Mesendoderm (in vitro differentiated cells): ENCODE results near the gene ACVR1.

ENCODE experiments used
- DNase-seq: peaks from one replicate; pipeline ENCODE4 v3.0.0; 2013
- H2AK5ac ChIP-seq: 2 replicates; pipeline ENCODE4 v1.6.1; 2013; ENCODE audit warnings: low read length, inconsistent platforms
- H2BK120ac ChIP-seq: 2 replicates; pipeline ENCODE4 v1.6.1; 2013; ENCODE audit warnings: low read depth, mild to moderate bottlenecking, low read length, moderate library complexity, mixed read lengths
- H2BK15ac ChIP-seq: replicated peaks from 2 replicates; pipeline ENCODE4 v1.6.1; 2013; ENCODE audit warnings: low read depth, mild to moderate bottlenecking, moderate library complexity
- H2BK5ac ChIP-seq: 2 replicates; pipeline ENCODE4 v1.6.1; 2013; ENCODE audit warnings: low read length, inconsistent platforms
- H3K18ac ChIP-seq: 2 replicates; pipeline ENCODE4 v1.6.1; 2013; ENCODE audit warnings: mild to moderate bottlenecking, low read length, mixed read lengths
- H3K23ac ChIP-seq: one replicate; pipeline ENCODE4 v1.6.1; 2013; ENCODE audit warnings: low read length
- H3K27ac ChIP-seq: 2 replicates; pipeline ENCODE4 v1.5.1; 2013; ENCODE audit warnings: low read depth, mild to moderate bottlenecking, inconsistent platforms, low read length, moderate library complexity
- H3K27me3 ChIP-seq: 2 replicates; pipeline ENCODE4 v1.6.1; 2013; ENCODE audit warnings: low read length, control low read depth, mild to moderate bottlenecking, inconsistent platforms; ENCODE audit not compliant: insufficient read depth, poor library complexity
- H3K36me3 ChIP-seq: 2 replicates; pipeline ENCODE4 v1.6.1; 2013; ENCODE audit warnings: low read length, inconsistent platforms; ENCODE audit not compliant: control insufficient read depth, insufficient read depth
- H3K4ac ChIP-seq: one replicate; pipeline ENCODE4 v1.6.1; 2013; ENCODE audit warnings: low read depth, mild to moderate bottlenecking, low read length, moderate library complexity
- H3K4me1 ChIP-seq: 2 replicates; pipeline ENCODE4 v1.6.1; 2013; ENCODE audit warnings: low read depth, low read length, inconsistent platforms; ENCODE audit not compliant: control insufficient read depth
- H3K4me2 ChIP-seq: 2 replicates; pipeline ENCODE4 v1.6.1; 2013; ENCODE audit warnings: low read length
- H3K4me3 ChIP-seq: 2 replicates; pipeline ENCODE4 v1.5.1; 2013; ENCODE audit warnings: mild to moderate bottlenecking, low read length
- H3K56ac ChIP-seq: one replicate; pipeline ENCODE4 v1.6.1; 2013; ENCODE audit warnings: low read length
- H3K79me1 ChIP-seq: 2 replicates; pipeline ENCODE4 v1.6.1; 2013; ENCODE audit warnings: low read length, inconsistent platforms
- H3K79me2 ChIP-seq: 2 replicates; pipeline ENCODE4 v1.6.1; 2013; ENCODE audit warnings: mild to moderate bottlenecking, low read length; ENCODE audit not compliant: control insufficient read depth, insufficient read depth
- H3K9ac ChIP-seq: 2 replicates; pipeline ENCODE4 v1.6.1; 2013; ENCODE audit warnings: low read length, inconsistent platforms
- H4K5ac ChIP-seq: one replicate; pipeline ENCODE4 v1.6.1; 2013; ENCODE audit warnings: low read length
- H4K8ac ChIP-seq: one replicate; pipeline ENCODE4 v1.6.1; 2013; ENCODE audit warnings: low read depth, mild to moderate bottlenecking, control low read depth, low read length, moderate library complexity
- WGBS: extraction: QIAGEN DNeasy Blood & Tissue Kit; methylation state at CpG from one replicate; pipeline ENCODE4 v1.1.7; 2013; ENCODE audit warnings: low lambda C conversion rate, missing lambda C conversion rate; ENCODE audit not compliant: insufficient coverage; ENCODE audit errors: extremely low coverage; 5-methylcytosine and 5-hydroxymethylcytosine counted together

Gene ACVR1

GRCh38 chr2:157806426-157807077 lies 69.6 kb downstream of the ACVR1 start:
- no CpG with 5 or more reads among the region's 7 CpGs for WGBS

GRCh38 chr2:157805519-157805918 lies 70.6 kb downstream of the ACVR1 start:
- H2AK5ac ChIP-seq: no peak overlapping the region
- no peak overlapping the region for H3K9ac ChIP-seq
- no peak overlapping the region for H3K18ac ChIP-seq
- H3K27ac ChIP-seq: no peak overlapping the region
- DNase-seq: no peak
- no peak overlapping the region for H2BK120ac ChIP-seq
- H3K4ac ChIP-seq: no peak overlapping the region
- peaks cover 11% of the 10 kb centered on the region for H3K4me1 ChIP-seq
- H3K4me3 ChIP-seq: no peak overlapping the region
- no peaks in the 10 kb centered on the region for H3K36me3 ChIP-seq
- H3K27me3 ChIP-seq: no peaks in the 10 kb centered on the region
- no peak overlapping the region for H3K56ac ChIP-seq
- H3K79me2 ChIP-seq: peaks cover 1% of the 10 kb centered on the region
- H3K4me2 ChIP-seq: no peak overlapping the region
- H2BK5ac ChIP-seq: no peak overlapping the region
- H4K8ac ChIP-seq: no peak overlapping the region
- H3K23ac ChIP-seq: no peak overlapping the region
- peaks cover 6% of the 10 kb centered on the region for H3K79me1 ChIP-seq
- H4K5ac ChIP-seq: no peak overlapping the region
- no peak overlapping the region for H2BK15ac ChIP-seq
- WGBS: no CpG with 5 or more reads among the region's 3 CpGs

More at GRCh38 chr2:157806426-157807077, 69.6 kb downstream of the ACVR1 start:
- H2BK15ac ChIP-seq: no peak overlapping the region
- peaks cover 1% of the 10 kb centered on the region for H3K79me2 ChIP-seq
- H3K56ac ChIP-seq: no peak overlapping the region
- no peak overlapping the region for H3K23ac ChIP-seq
- H2AK5ac ChIP-seq: no peak overlapping the region
- H3K27ac ChIP-seq: no peak overlapping the region
- no peaks in the 10 kb centered on the region for H3K36me3 ChIP-seq
- peaks cover 8% of the 10 kb centered on the region for H3K79me1 ChIP-seq
- no peak overlapping the region for H3K4ac ChIP-seq
- no peak for DNase-seq
- H4K5ac ChIP-seq: no peak overlapping the region
- H3K4me3 ChIP-seq: no peak overlapping the region
- peaks cover 11% of the 10 kb centered on the region for H3K4me1 ChIP-seq
- no peak overlapping the region for H2BK120ac ChIP-seq
- no peaks in the 10 kb centered on the region for H3K27me3 ChIP-seq
- H3K18ac ChIP-seq: no peak overlapping the region
- no peak overlapping the region for H4K8ac ChIP-seq
- H3K9ac ChIP-seq: no peak overlapping the region
- H2BK5ac ChIP-seq: no peak overlapping the region
- no peak overlapping the region for H3K4me2 ChIP-seq

- Histone ChIP-seq H2AK5ac (no peak overlapping the region), H4K8ac (no peak overlapping the region), H2BK5ac (no peak overlapping the region), H2BK15ac (no peak overlapping the region), H3K4me3 (no peak overlapping the region), H2BK120ac (no peak overlapping the region), H3K79me1 (peaks cover 6% of the 10 kb centered on the region), H3K23ac (no peak overlapping the region), H3K4me1 (peaks cover 11% of the 10 kb centered on the region), H3K27ac (no peak overlapping the region), H3K4ac (no peak overlapping the region), H3K27me3 (no peaks in the 10 kb centered on the region), H3K36me3 (no peaks in the 10 kb centered on the region), H3K4me2 (no peak overlapping the region), H3K18ac (no peak overlapping the region), H4K5ac (no peak overlapping the region), H3K9ac (no peak overlapping the region), H3K56ac (no peak overlapping the region), H3K79me2 (peaks cover 1% of the 10 kb centered on the region)
- WGBS: no CpG with 5 or more reads among the region's 5 CpGs
- no peak for DNase-seq
Observed at GRCh38 chr2:157804355-157804754, 71.8 kb downstream of the ACVR1 start.

- Histone ChIP-seq H2BK5ac (no peak overlapping the region), H3K4me3 (no peak overlapping the region), H3K56ac (no peak overlapping the region), H2BK120ac (no peak overlapping the region), H4K5ac (no peak overlapping the region), H4K8ac (no peak overlapping the region), H3K23ac (no peak overlapping the region), H3K27ac (no peak overlapping the region), H2AK5ac (no peak overlapping the region), H3K36me3 (no peaks in the 10 kb centered on the region), H3K79me2 (peaks cover 1% of the 10 kb centered on the region), H2BK15ac (no peak overlapping the region), H3K18ac (no peak overlapping the region), H3K79me1 (peaks cover 6% of the 10 kb centered on the region), H3K27me3 (no peaks in the 10 kb centered on the region), H3K4me1 (peaks cover 11% of the 10 kb centered on the region), H3K4ac (no peak overlapping the region), H3K4me2 (no peak overlapping the region), H3K9ac (no peak overlapping the region)
- WGBS: no CpG with 5 or more reads among the region's 3 CpGs
- no peak for DNase-seq
Observed at GRCh38 chr2:157803952-157804351, 72.2 kb downstream of the ACVR1 start.

GRCh38 chr2:157803476-157803875 lies 72.7 kb downstream of the ACVR1 start:
- H3K4ac ChIP-seq: no peak overlapping the region

More at GRCh38 chr2:157803476-157803875, 72.7 kb downstream of the ACVR1 start:
- no peaks in the 10 kb centered on the region for H3K27me3 ChIP-seq
- peaks cover 6% of the 10 kb centered on the region for H3K79me1 ChIP-seq
- H3K36me3 ChIP-seq: no peaks in the 10 kb centered on the region
- H3K4me3 ChIP-seq: no peak overlapping the region
- H4K5ac ChIP-seq: no peak overlapping the region
- no peak overlapping the region for H2BK5ac ChIP-seq
- no peak overlapping the region for H3K4me2 ChIP-seq
- WGBS: 100% methylated on average over 1 of the region's 4 CpGs
- peaks cover 1% of the 10 kb centered on the region for H3K79me2 ChIP-seq
- H2AK5ac ChIP-seq: no peak overlapping the region
- no peak for DNase-seq
- no peak overlapping the region for H2BK120ac ChIP-seq
- H3K4me1 ChIP-seq: peaks cover 9% of the 10 kb centered on the region
- no peak overlapping the region for H3K23ac ChIP-seq
- H2BK15ac ChIP-seq: no peak overlapping the region
- no peak overlapping the region for H3K27ac ChIP-seq
- no peak overlapping the region for H3K56ac ChIP-seq
- no peak overlapping the region for H3K9ac ChIP-seq
- no peak overlapping the region for H3K18ac ChIP-seq
- H4K8ac ChIP-seq: no peak overlapping the region
